NCI-H82 treated with DMSO at 0.1 percent for 48 hours (cell line): Measurements from ENCODE around the gene SRMS.

ENCODE experiments used
- DNase-seq: peaks from one replicate; lab custom pipeline; 2025; ENCODE audit not compliant: unreplicated experiment; lab: John Stamatoyannopoulos, UW

The SRMS gene

GRCh38 chr20:63539441-63540370, 7.8 kb downstream of the SRMS start:
- DNase-seq: no peak

- no peak for DNase-seq
Observed at GRCh38 chr20:63539092-63539430, 8.5 kb downstream of the SRMS start.

GRCh38 chr20:63538204-63539091, 9.1 kb downstream of the SRMS start:
- DNase-seq: no peak

- peak; percentile 27 for DNase-seq
Observed at GRCh38 chr20:63537525-63538203, 9.9 kb downstream of the SRMS start.

- no peak for DNase-seq
Observed at GRCh38 chr20:63536997-63537524, 10.5 kb downstream of the SRMS start, which contains the start of gene PTK6. Gene PTK6, minus strand, starts transcription at chr20:63537376. Its CDS starts 62 bp downstream, at chr20:63537314.

- DNase-seq: no peak
Observed at GRCh38 chr20:63536241-63536977, 11.1 kb downstream of the SRMS start.

- no peak for DNase-seq
Observed at GRCh38 chr20:63534831-63535651, 12.5 kb downstream of the SRMS start.

GRCh38 chr20:63534427-63534830, 13.1 kb downstream of the SRMS start:
- DNase-seq: no peak

- no peak for DNase-seq
Observed at GRCh38 chr20:63533871-63534393, 13.6 kb downstream of the SRMS start.

GRCh38 chr20:63533388-63533787, 14.2 kb downstream of the SRMS start:
- no peak for DNase-seq

GRCh38 chr20:63532449-63532971, 15.0 kb downstream of the SRMS start:
- no peak for DNase-seq

- no peak for DNase-seq
Observed at GRCh38 chr20:63531686-63532448, 15.7 kb downstream of the SRMS start.

GRCh38 chr20:63530788-63531160, 16.8 kb downstream of the SRMS start:
- DNase-seq: no peak

GRCh38 chr20:63529861-63530787, 17.4 kb downstream of the SRMS start:
- DNase-seq: no peak

- no peak for DNase-seq
Observed at GRCh38 chr20:63529180-63529860, 18.2 kb downstream of the SRMS start.

- DNase-seq: no peak
Observed at GRCh38 chr20:63527184-63527583, 20.4 kb downstream of the SRMS start.

- DNase-seq: no peak
Observed at GRCh38 chr20:63525971-63526370, 21.6 kb downstream of the SRMS start.
